Endothelial cell of umbilical vein (primary cell): ENCODE data around the gene C11orf87. TPM values are rescaled to one million over a fixed set of nuclear protein-coding genes. Genes with fewer than 3 reads are reported as not detected.

Source experiments
- BruUV-seq: library from RNA; stranded (reverse); fragments of 400-500 nt; replicated peaks from 2 replicates; lab custom pipeline; 2021; lab: Mats Ljungman, UMichigan
- CTCF ChIA-PET: fragments of 300-600, 350-600 bp; sonication (Branson Sonifier 250); formaldehyde crosslinking; loops from one replicate; lab custom pipeline; 2021; ENCODE audit warnings: antibody characterized with exemption, inconsistent platforms; lab: Charles Lee
- POLR2A ChIA-PET: fragments of 300-600, 350-600 bp; sonication (Branson Sonifier 250); formaldehyde crosslinking; loops from one replicate; lab custom pipeline; 2021; ENCODE audit warnings: antibody characterized with exemption, inconsistent platforms; lab: Charles Lee
- DNase-seq: peaks from one replicate; pipeline ENCODE4 v3.0.0-alpha.2; 2011; ENCODE audit warnings: low read depth, low spot score
- FAIRE-seq: peaks from 2 replicates; lab custom pipeline; 2011; peaks lifted over from hg19 to GRCh38; lab: Jason Lieb, UNC
- H2AFZ ChIP-seq: 2 replicates; pipeline ENCODE4 v1.6.0; 2012; ENCODE audit warnings: low read depth, low read length, control low read depth, inconsistent platforms
- H3K27ac ChIP-seq: 2 replicates; pipeline ENCODE4 v1.5.1; 2011; ENCODE audit warnings: low read depth, mild to moderate bottlenecking, control low read depth, low read length, moderate library complexity; ENCODE audit not compliant: insufficient read depth
- H3K27me3 ChIP-seq, 2 experiments: 2 replicates each; pipeline versions ENCODE4 v1.6.0 to v1.6.1; 2011; ENCODE audit warnings: low read length in 2 of 2, mixed read lengths in 1 of 2; ENCODE audit not compliant: control insufficient read depth in 2 of 2, insufficient read depth in 2 of 2
- H3K36me3 ChIP-seq, 2 experiments: 2 replicates in 1 of 2; 3 replicates in 1 of 2; pipeline ENCODE4 v1.5.1; 2011; ENCODE audit warnings: low read length in 2 of 2, mild to moderate bottlenecking in 1 of 2, moderate library complexity in 1 of 2; ENCODE audit not compliant: control insufficient read depth in 2 of 2, insufficient read depth in 2 of 2; ENCODE audit errors: extremely low read depth in 1 of 2
- H3K4me1 ChIP-seq: 3 replicates; pipeline ENCODE4 v1.5.1; 2011; ENCODE audit warnings: mild to moderate bottlenecking, low read length; ENCODE audit not compliant: control insufficient read depth, insufficient read depth; ENCODE audit errors: extremely low read depth
- H3K4me2 ChIP-seq: 2 replicates; pipeline ENCODE4 v1.6.1; 2011; ENCODE audit warnings: low read length, control low read depth, mixed read lengths; ENCODE audit not compliant: insufficient read depth
- H3K4me3 ChIP-seq, 3 experiments: fragments of 200-600 bp in 1 of 3; sonication (generic), shearing (Covaris generic) in 1 of 3; replicated peaks in 1 of 3; 2 replicates each; pipeline ENCODE4 v1.5.1; 2011 to 2016; ENCODE audit warnings: control low read depth in 3 of 3, low read length in 3 of 3, mild to moderate bottlenecking in 2 of 3, inconsistent platforms in 1 of 3, low read depth in 1 of 3, moderate library complexity in 1 of 3; ENCODE audit not compliant: insufficient read depth in 1 of 3
- H3K79me2 ChIP-seq: 2 replicates; pipeline ENCODE4 v1.6.0; 2012; ENCODE audit warnings: low read length, inconsistent platforms; ENCODE audit not compliant: control insufficient read depth, insufficient read depth
- H3K9ac ChIP-seq: replicated peaks from 2 replicates; pipeline ENCODE3; 2011; ENCODE audit warnings: low read length, control low read depth; ENCODE audit not compliant: insufficient read depth; ENCODE audit errors: extremely low read depth
- H3K9me1 ChIP-seq: replicated peaks from 3 replicates; pipeline ENCODE4 v1.6.0; 2011; ENCODE audit warnings: mild to moderate bottlenecking, low read length; ENCODE audit not compliant: control insufficient read depth, insufficient read depth; ENCODE audit errors: extremely low read depth
- H3K9me3 ChIP-seq: replicated peaks from 2 replicates; pipeline ENCODE4 v1.5.1; 2012; ENCODE audit warnings: low read length, inconsistent platforms; ENCODE audit not compliant: control insufficient read depth, insufficient read depth
- H4K20me1 ChIP-seq: replicated peaks from 2 replicates; pipeline ENCODE3; 2011; ENCODE audit warnings: mild to moderate bottlenecking, low read length; ENCODE audit not compliant: control insufficient read depth, insufficient read depth; ENCODE audit errors: extremely low read depth
- EZH2 ChIP-seq: IDR thresholded peaks from 2 replicates; pipeline ENCODE4 v1.6.1; 2012; ENCODE audit warnings: borderline replicate concordance, low read depth, mild to moderate bottlenecking, moderate library complexity, low read length, inconsistent platforms; ENCODE audit not compliant: severe bottlenecking
- FOS ChIP-seq: IDR thresholded peaks from 2 replicates; pipeline ENCODE4 v1.6.1; 2011; ENCODE audit warnings: mild to moderate bottlenecking, low read length, moderate library complexity, borderline replicate concordance; ENCODE audit not compliant: insufficient read depth
- GATA2 ChIP-seq: IDR thresholded peaks from 2 replicates; pipeline ENCODE4 v1.7.0; 2011; ENCODE audit warnings: low read depth, mild to moderate bottlenecking, moderate library complexity, mixed read lengths, low read length; ENCODE audit not compliant: insufficient read length, insufficient read depth
- JUN ChIP-seq: IDR thresholded peaks from 2 replicates; pipeline ENCODE4 v1.6.1; 2011; ENCODE audit warnings: borderline replicate concordance, low read depth; ENCODE audit not compliant: insufficient read length, insufficient read depth
- MYC ChIP-seq: IDR thresholded peaks from one replicate; pipeline ENCODE4 v1.6.1; 2011; ENCODE audit warnings: mild to moderate bottlenecking, low read depth, low read length
- POLR2A ChIP-seq: IDR thresholded peaks from 2 replicates; pipeline ENCODE4 v1.6.1; 2012; ENCODE audit warnings: low read depth, mild to moderate bottlenecking, control low read depth, low read length
- POLR2AphosphoS5 ChIP-seq: IDR thresholded peaks from 2 replicates; pipeline ENCODE4 v1.6.1; 2012; ENCODE audit warnings: low read depth, mild to moderate bottlenecking, control low read depth, low read length, moderate library complexity; ENCODE audit not compliant: insufficient read depth
- dilution Hi-C: fragments of 300-500 bp; cut with MboI; formaldehyde crosslinking; loops from one replicate; pipeline ENCODE4 v1.15.0; 2019; ENCODE audit warnings: low sequenced_read_pairs; ENCODE audit not compliant: extremely low pct_ligation_motif_present
- intact Hi-C: fragments of 100-400 bp; cut with micrococcal nuclease; formaldehyde crosslinking; loops from one replicate; pipeline ENCODE4 v1.10.0; 2022
- polyA plus RNA-seq, 4 experiments: library from polyadenylated mRNA; depleted of rRNA in 3 of 4; stranded (reverse) in 3 of 4; unstranded in 1 of 4; fragments of >200 nt; gene quantifications; 2 replicates each; pipeline versions ENCODE4 v1.2.1 to v1.2.3, GENCODE V29; 2011 to 2012; ENCODE audit warnings: missing spikeins in 1 of 4
- total RNA-seq: library from RNA; stranded (reverse); gene quantifications from 2 replicates; pipeline ENCODE4 v1.2.3, GENCODE V29; 2021
- TF ChIP-seq, protein P1 (sequence below), 2 donors: IDR thresholded peaks; 1 replicate in 1 of 2; 2 replicates in 1 of 2; pipeline ENCODE4 v1.5.1; 2011; ENCODE audit warnings: low read length in 2 of 2, mild to moderate bottlenecking in 2 of 2, moderate library complexity in 2 of 2, control low read depth in 1 of 2, inconsistent platforms in 1 of 2, low read depth in 1 of 2; ENCODE audit not compliant: insufficient read depth in 1 of 2; ENCODE audit errors: extremely low read depth in 1 of 2
- TF ChIP-seq, protein P2 (sequence below): IDR thresholded peaks from 2 replicates; pipeline ENCODE4 v1.6.1; 2011; ENCODE audit not compliant: insufficient read depth, insufficient read length

Gene C11orf87
- total and polyA plus RNA-seq, 2 donors (not counting 3 experiments of a cell fraction or from before 2014, with no cell fraction given) = not detected

DNA sequence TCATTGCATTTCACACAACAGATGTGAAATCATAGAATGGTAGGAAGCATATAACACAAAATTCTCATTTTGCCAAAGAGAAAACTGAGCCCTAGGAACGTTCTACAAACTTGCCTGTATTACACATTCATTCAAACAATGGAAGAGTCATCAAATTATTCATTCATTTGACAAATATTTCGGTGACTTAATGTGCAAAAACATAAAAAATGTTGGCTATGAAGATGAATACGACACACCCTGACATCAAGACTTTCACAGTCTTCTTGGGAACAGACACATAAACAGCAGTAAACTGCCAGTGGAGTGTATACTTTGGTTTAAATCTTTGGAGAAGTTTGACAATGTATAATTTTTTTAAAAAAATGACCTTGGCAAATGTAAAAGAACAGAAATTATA is 20.4 kb upstream of the C11orf87 start:
- Histone ChIP-seq H3K9me3 (no peaks in the 10 kb centered on the region), H3K9ac (no peak overlapping the region), H3K9me1 (no peaks in the 10 kb centered on the region), H3K79me2 (no peaks in the 10 kb centered on the region), H3K4me3 (no peak overlapping the region), H4K20me1 (no peaks in the 10 kb centered on the region), H2AFZ (no peak overlapping the region), H3K27ac (no peak overlapping the region), H3K36me3 (no peaks in the 10 kb centered on the region), H3K27me3 (no peaks in the 10 kb centered on the region), H3K4me2 (no peak overlapping the region), H3K4me1 (no peaks in the 10 kb centered on the region)
- TF ChIP-seq JUN (no peak), FOS (no peak), EZH2 (no peak), POLR2AphosphoS5 (no peak), GATA2 (no peak), POLR2A (no peak), MYC (no peak)
- TF ChIP-seq, protein P1, sequence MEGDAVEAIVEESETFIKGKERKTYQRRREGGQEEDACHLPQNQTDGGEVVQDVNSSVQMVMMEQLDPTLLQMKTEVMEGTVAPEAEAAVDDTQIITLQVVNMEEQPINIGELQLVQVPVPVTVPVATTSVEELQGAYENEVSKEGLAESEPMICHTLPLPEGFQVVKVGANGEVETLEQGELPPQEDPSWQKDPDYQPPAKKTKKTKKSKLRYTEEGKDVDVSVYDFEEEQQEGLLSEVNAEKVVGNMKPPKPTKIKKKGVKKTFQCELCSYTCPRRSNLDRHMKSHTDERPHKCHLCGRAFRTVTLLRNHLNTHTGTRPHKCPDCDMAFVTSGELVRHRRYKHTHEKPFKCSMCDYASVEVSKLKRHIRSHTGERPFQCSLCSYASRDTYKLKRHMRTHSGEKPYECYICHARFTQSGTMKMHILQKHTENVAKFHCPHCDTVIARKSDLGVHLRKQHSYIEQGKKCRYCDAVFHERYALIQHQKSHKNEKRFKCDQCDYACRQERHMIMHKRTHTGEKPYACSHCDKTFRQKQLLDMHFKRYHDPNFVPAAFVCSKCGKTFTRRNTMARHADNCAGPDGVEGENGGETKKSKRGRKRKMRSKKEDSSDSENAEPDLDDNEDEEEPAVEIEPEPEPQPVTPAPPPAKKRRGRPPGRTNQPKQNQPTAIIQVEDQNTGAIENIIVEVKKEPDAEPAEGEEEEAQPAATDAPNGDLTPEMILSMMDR (IDR thresholded peaks at IDR 0.05; ENCODE audit: extremely low read depth in 1 of 2, insufficient read depth in 1 of 2, low read depth in 1 of 2, low read length in 2 of 2) = no peak
- TF ChIP-seq, protein P2, sequence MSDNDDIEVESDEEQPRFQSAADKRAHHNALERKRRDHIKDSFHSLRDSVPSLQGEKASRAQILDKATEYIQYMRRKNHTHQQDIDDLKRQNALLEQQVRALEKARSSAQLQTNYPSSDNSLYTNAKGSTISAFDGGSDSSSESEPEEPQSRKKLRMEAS = no peak
- ChIA-PET CTCF (no interaction called here), POLR2A (no interaction called here)
- intact Hi-C loops (no loop called here), dilution Hi-C loops (no loop called here)
- FAIRE-seq = no peak
- DNase-seq = no peak
- BruUV-seq = no TSS peak
